Measurements from ENCODE around the gene DGKH. TPM values are rescaled to one million over a fixed set of nuclear protein-coding genes. Genes with fewer than 3 reads are reported as not detected.

DGKH gene
- total and polyA plus RNA-seq, 2 of the 13 experiments (the other 11 are each of a cell fraction or from before 2014, with no cell fraction given) = 0.01 to 0.13 TPM

DNA sequence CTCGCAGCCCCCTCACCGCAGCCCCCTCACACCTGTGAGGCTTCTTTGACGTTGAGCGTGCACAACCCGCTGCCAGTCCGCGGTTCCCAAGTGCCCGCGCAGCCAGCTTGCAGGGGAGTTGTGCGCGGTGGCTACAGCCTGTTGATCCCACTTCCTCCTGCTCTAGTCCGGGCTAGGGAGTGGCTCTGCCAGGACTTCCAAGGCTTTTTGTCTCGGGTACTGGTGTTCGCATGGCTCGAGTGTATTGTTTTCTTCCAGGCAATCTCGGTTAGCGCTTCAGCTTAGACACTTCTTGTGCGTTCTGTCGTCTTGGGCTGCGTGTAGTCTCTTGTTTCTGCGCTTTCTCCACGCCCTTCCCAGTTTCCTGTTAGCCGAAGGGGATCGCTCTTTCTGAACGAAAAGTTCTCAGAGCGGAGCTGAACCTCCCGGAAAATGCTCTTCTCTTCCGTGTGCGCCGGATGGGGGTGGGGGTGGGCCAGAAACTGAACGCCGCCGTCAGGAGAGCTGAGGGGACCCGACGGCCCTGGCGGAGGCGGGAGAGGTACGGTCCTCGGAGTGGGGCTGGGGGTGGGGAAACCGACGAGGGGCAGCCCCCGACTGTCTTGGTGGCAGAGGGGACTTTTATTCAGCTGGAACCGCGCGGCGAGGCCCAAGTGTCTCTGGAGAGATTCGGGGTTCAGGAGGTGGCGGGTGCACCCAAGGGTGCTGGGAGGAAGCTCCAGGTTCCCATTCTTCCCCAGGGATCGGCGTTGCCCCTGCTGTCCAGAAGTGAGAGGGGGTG is 697 bp upstream of the DGKH start:
- DNase-seq (ENCODE audit: low spot score) = no peak
- no peaks in the 10 kb centered on the region for H3K9me3 ChIP-seq (ENCODE audit: low read length)
- peak overlapping the region; percentile 36 to 81 (median 67) for H3K4me3 ChIP-seq (replicated peaks in 1 of 3; ENCODE audit: insufficient read depth in 1 of 3, low read depth in 2 of 3, low read length in 3 of 3)
- WGBS (ENCODE audit: low lambda C conversion rate) = 6% methylated on average over 18 of the region's 50 CpGs
- H3K27ac ChIP-seq (ENCODE audit: extremely low read length, insufficient read depth, low read length) = no peak overlapping the region
- BruUV-seq (replicated peaks) = no TSS peak
- ChIA-PET CTCF (ENCODE audit: low intra/inter-chr PET ratio, low total read pairs) (no interaction called here), POLR2A (no interaction called here)
- intact Hi-C loops (cut with micrococcal nuclease; ENCODE audit: unreplicated experiment) (loop anchor here (5.0 kb wide), 1 partner anchor 75 kb away; no protein-coding TSS in a partner anchor), in situ Hi-C loops (cut with HindIII; ENCODE audit: extremely low pct_ligation_motif_present, low pct_unique_long_range_greater_than_20kb) (no loop called here)
- H3K4me2 ChIP-seq (ENCODE audit: low read depth, low read length) = peak overlapping the region; percentile 72
- ATAC-seq = peak; percentile 63
- H3K4me1 ChIP-seq (ENCODE audit: insufficient read depth, low read length) = peaks cover 9% of the 10 kb centered on the region
- no peak overlapping the region for H2AFZ ChIP-seq (ENCODE audit: low read length)
- no peak for FAIRE-seq
- no peak overlapping the region for H3K9ac ChIP-seq (ENCODE audit: insufficient read depth, low read depth, low read length)
- peaks cover 6 to 28% of the 10 kb centered on the region in 2 experiments for H3K27me3 ChIP-seq (ENCODE audit: control insufficient read depth in 1 of 2, insufficient read depth in 2 of 2, low read length in 2 of 2)
- no peaks in the 10 kb centered on the region for H3K79me2 ChIP-seq (ENCODE audit: insufficient read depth, low read length)
- H3K36me3 ChIP-seq (replicated peaks in 1 of 2; ENCODE audit: control insufficient read depth in 1 of 2, insufficient read depth in 2 of 2, low read length in 2 of 2) = no peaks in the 10 kb centered on the region
- H4K20me1 ChIP-seq (ENCODE audit: insufficient read depth, low read length) = no peaks in the 10 kb centered on the region
- TF ChIP-seq AKAP8 (CRISPR knock-in tag; IDR thresholded peaks at IDR 0.05) (no peak), ZNF768 (CRISPR knock-in tag; IDR thresholded peaks at IDR 0.05) (0 out of 2 replicates have a peak, but pooled peaks have one; percentile 4), ZFX (CRISPR knock-in tag; IDR thresholded peaks at IDR 0.05; ENCODE audit: low read depth) (0 out of 2 replicates have a peak, but pooled peaks have one; percentile 2), PCBP1 (IDR thresholded peaks at IDR 0.05; ENCODE audit: borderline replicate concordance, low read depth, low read length) (0 out of 2 replicates have a peak, but pooled peaks have one; percentile 55), PLRG1 (conservative IDR thresholded peaks at IDR 0.05) (no peak), SAFB2 (CRISPR knock-in tag; IDR thresholded peaks at IDR 0.05; ENCODE audit: borderline replicate concordance, low read depth) (no peak), ZNF777 (CRISPR knock-in tag; IDR thresholded peaks at IDR 0.05) (peak; percentile 74; the same call in 1 of the 2 replicates)
- TF ChIP-seq, protein P1, sequence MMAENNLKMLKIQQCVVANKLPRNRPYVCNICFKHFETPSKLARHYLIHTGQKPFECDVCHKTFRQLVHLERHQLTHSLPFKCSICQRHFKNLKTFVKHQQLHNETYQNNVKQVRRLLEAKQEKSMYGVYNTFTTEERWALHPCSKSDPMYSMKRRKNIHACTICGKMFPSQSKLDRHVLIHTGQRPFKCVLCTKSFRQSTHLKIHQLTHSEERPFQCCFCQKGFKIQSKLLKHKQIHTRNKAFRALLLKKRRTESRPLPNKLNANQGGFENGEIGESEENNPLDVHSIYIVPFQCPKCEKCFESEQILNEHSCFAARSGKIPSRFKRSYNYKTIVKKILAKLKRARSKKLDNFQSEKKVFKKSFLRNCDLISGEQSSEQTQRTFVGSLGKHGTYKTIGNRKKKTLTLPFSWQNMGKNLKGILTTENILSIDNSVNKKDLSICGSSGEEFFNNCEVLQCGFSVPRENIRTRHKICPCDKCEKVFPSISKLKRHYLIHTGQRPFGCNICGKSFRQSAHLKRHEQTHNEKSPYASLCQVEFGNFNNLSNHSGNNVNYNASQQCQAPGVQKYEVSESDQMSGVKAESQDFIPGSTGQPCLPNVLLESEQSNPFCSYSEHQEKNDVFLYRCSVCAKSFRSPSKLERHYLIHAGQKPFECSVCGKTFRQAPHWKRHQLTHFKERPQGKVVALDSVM (CRISPR knock-in tag; IDR thresholded peaks at IDR 0.05) = no peak
